B cell (primary cell): Measurements from ENCODE around the gene ATCAY. TPM values are rescaled to one million over a fixed set of nuclear protein-coding genes. Genes with fewer than 3 reads are reported as not detected.

Source experiments
- ATAC-seq: fragments of 200-7000 bp; cut with Tn5 transposase; one replicate; pipeline ENCODE4 v1.10.0; 2021; ENCODE audit warnings: low read depth, mild to moderate bottlenecking, moderate number of reproducible peaks, moderate library complexity
- CTCF ChIA-PET: fragments of 350-600 bp; sonication (Branson Sonifier 250); formaldehyde crosslinking; loops from one replicate; lab custom pipeline; 2021; ENCODE audit warnings: antibody characterized with exemption, inconsistent platforms; lab: Charles Lee
- POLR2A ChIA-PET: fragments of 350-600 bp; sonication (Branson Sonifier 250); formaldehyde crosslinking; loops from one replicate; lab custom pipeline; 2021; ENCODE audit warnings: antibody characterized with exemption; lab: Charles Lee
- DNase-seq: peaks from one replicate; pipeline ENCODE4 v3.0.0; 2013
- H2AFZ ChIP-seq: 2 replicates; pipeline ENCODE4 v1.6.1; 2012; ENCODE audit warnings: mild to moderate bottlenecking, low read depth, low read length; ENCODE audit not compliant: insufficient read depth, poor library complexity, severe bottlenecking
- H3K27ac ChIP-seq, 2 donors: 1 replicate in 1 of 2; 2 replicates in 1 of 2; pipeline ENCODE4 v1.5.1; 2012 to 2013; ENCODE audit warnings: low read length in 2 of 2, mild to moderate bottlenecking in 2 of 2, moderate library complexity in 1 of 2
- H3K27me3 ChIP-seq, 4 experiments: fragments of 200-600 bp in 1 of 4; sonication (generic) in 1 of 4; replicated peaks in 1 of 4; 1 replicate in 2 of 4; 2 replicates in 2 of 4; pipeline versions ENCODE4 v1.6.1 to v1.7.0; 2013 to 2016; ENCODE audit warnings: low read length in 3 of 4, mild to moderate bottlenecking in 2 of 4, mixed read lengths in 1 of 4, moderate library complexity in 1 of 4; ENCODE audit not compliant: insufficient read depth in 4 of 4, control insufficient read depth in 3 of 4; ENCODE audit errors: control extremely low read depth in 1 of 4
- H3K36me3 ChIP-seq, 2 experiments: replicated peaks in 1 of 2; 1 replicate in 1 of 2; 2 replicates in 1 of 2; pipeline versions ENCODE4 v1.6.1 to v1.7.1; 2013; ENCODE audit warnings: low read length in 1 of 2; ENCODE audit not compliant: insufficient read depth in 2 of 2, control insufficient read depth in 1 of 2; ENCODE audit errors: control extremely low read depth in 1 of 2, extremely low read depth in 1 of 2
- H3K4me1 ChIP-seq, 2 donors: fragments of 200-600 bp in 1 of 2; sonication (generic) in 1 of 2; 1 replicate in 1 of 2; 2 replicates in 1 of 2; pipeline versions ENCODE4 v1.5.1 to v1.6.1; 2013 to 2017; ENCODE audit warnings: low read length in 2 of 2; ENCODE audit not compliant: control insufficient read depth in 2 of 2, insufficient read depth in 2 of 2
- H3K4me2 ChIP-seq: replicated peaks from 2 replicates; pipeline ENCODE3; 2012; ENCODE audit warnings: mild to moderate bottlenecking, low read depth, low read length; ENCODE audit not compliant: poor library complexity, severe bottlenecking
- H3K4me3 ChIP-seq, 5 experiments: fragments of 200-600 bp in 1 of 5; sonication (generic) in 1 of 5; 1 replicate in 3 of 5; 2 replicates in 2 of 5; pipeline versions ENCODE4 v1.5.1 to v1.7.0; 2011 to 2016; ENCODE audit warnings: low read length in 4 of 5, mild to moderate bottlenecking in 4 of 5, low read depth in 2 of 5, control low read depth in 1 of 5, moderate library complexity in 1 of 5; ENCODE audit not compliant: insufficient read depth in 1 of 5; ENCODE audit errors: control extremely low read depth in 1 of 5, extremely low read depth in 1 of 5
- H3K79me2 ChIP-seq: fragments of 200-600 bp; sonication (generic); one replicate; pipeline ENCODE4 v1.6.0; 2016; ENCODE audit warnings: low read length; ENCODE audit not compliant: control insufficient read depth, insufficient read depth
- H3K9ac ChIP-seq: fragments of 200-600 bp; sonication (generic); 2 replicates; pipeline ENCODE4 v1.6.1; 2017; ENCODE audit warnings: mild to moderate bottlenecking, low read length, moderate library complexity
- H3K9me3 ChIP-seq, 3 donors: one replicate each; pipeline versions ENCODE4 v1.6.1 to v1.7.1; 2013; ENCODE audit warnings: low read length in 2 of 3; ENCODE audit not compliant: control insufficient read depth in 2 of 3, insufficient read depth in 1 of 3; ENCODE audit errors: control extremely low read depth in 1 of 3
- H4K20me1 ChIP-seq: 2 replicates; pipeline ENCODE4 v1.6.0; 2012; ENCODE audit warnings: mild to moderate bottlenecking, low read length; ENCODE audit not compliant: insufficient read depth, control insufficient read depth, poor library complexity, severe bottlenecking
- H3K27ac Mint-ChIP-seq: one replicate; pipeline ENCODE4 v1.8.0; 2021; ENCODE audit warnings: mixed read lengths
- H3K27me3 Mint-ChIP-seq: one replicate; pipeline ENCODE4 v1.8.0; 2021; ENCODE audit warnings: mixed read lengths
- H3K4me1 Mint-ChIP-seq: one replicate; pipeline ENCODE4 v1.8.0; 2021; ENCODE audit warnings: mixed read lengths
- H3K4me3 Mint-ChIP-seq: one replicate; pipeline ENCODE4 v1.8.0; 2021; ENCODE audit warnings: mixed read lengths
- H3K9me3 Mint-ChIP-seq: one replicate; pipeline ENCODE4 v1.8.0; 2022; ENCODE audit warnings: mixed read lengths; ENCODE audit not compliant: insufficient read depth
- CTCF ChIP-seq: fragments of 200-600 bp; IDR thresholded peaks from one replicate; pipeline ENCODE4 v1.8.0; 2022; ENCODE audit warnings: antibody characterized with exemption, mild to moderate bottlenecking
- EZH2 ChIP-seq: IDR thresholded peaks from 2 replicates; pipeline ENCODE4 v1.6.1; 2012; ENCODE audit warnings: borderline replicate concordance, low read depth, mild to moderate bottlenecking, moderate library complexity, low read length; ENCODE audit not compliant: insufficient read depth, poor library complexity, severe bottlenecking
- WGBS: methylation state at CpG from one replicate; pipeline ENCODE4 v1.1.5; 2013; ENCODE audit warnings: missing lambda C conversion rate; ENCODE audit not compliant: insufficient coverage; 5-methylcytosine and 5-hydroxymethylcytosine counted together
- intact Hi-C: fragments of 100-400 bp; cut with micrococcal nuclease; formaldehyde crosslinking; loops from one replicate; pipeline ENCODE4 v1.10.0; 2022
- polyA plus RNA-seq: library from polyadenylated mRNA; depleted of rRNA; stranded (reverse); fragments of >200 nt; gene quantifications from 2 replicates; pipeline ENCODE4 v1.2.3, GENCODE V29; 2012
- total RNA-seq, 2 donors: library from RNA; stranded (reverse); fragments of 120-200 nt in 1 of 2; gene quantifications; 1 replicate in 1 of 2; 2 replicates in 1 of 2; pipeline versions ENCODE4 v1.2.3 to v1.2.4, GENCODE V29; 2013 to 2022

Gene ATCAY
- total and polyA plus RNA-seq, 2 donors (not counting 1 experiment from before 2014, with no cell fraction given), result not detected

GRCh38 chr19:3850320-3850972, 30.0 kb upstream of the ATCAY start:
- Mint-ChIP-seq H3K27ac (no peak overlapping the region), H3K9me3 (peaks cover 2% of the 10 kb centered on the region), H3K4me1 (peaks cover 12% of the 10 kb centered on the region), H3K27me3 (peaks cover 3% of the 10 kb centered on the region), H3K4me3 (no peak overlapping the region)
- TF ChIP-seq CTCF (no peak), EZH2 (no peak)
- ChIA-PET POLR2A (no interaction called here), CTCF (interaction anchor here (1.0 kb wide), 1 partner anchor 44 kb away, joined by 3 read pairs; no protein-coding TSS in a partner anchor)
- H3K4me3 ChIP-seq, result no peak overlapping the region
- 96% methylated on average over 2 of the region's 6 CpGs for WGBS
- H3K36me3 ChIP-seq, result no peaks in the 10 kb centered on the region
- peaks cover 0 to 18% (median 5%) of the 10 kb centered on the region in 3 donors for H3K9me3 ChIP-seq
- DNase-seq (no peak), ATAC-seq (no peak)
- peaks cover 0 to 8% of the 10 kb centered on the region in 2 donors for H3K4me1 ChIP-seq
- H3K27ac ChIP-seq, result no peak overlapping the region
- no peaks in the 10 kb centered on the region for H3K27me3 ChIP-seq
- no peak overlapping the region for H3K9ac ChIP-seq
- H3K4me2 ChIP-seq, result no peak overlapping the region
- no peak overlapping the region for H2AFZ ChIP-seq
- H4K20me1 ChIP-seq, result no peaks in the 10 kb centered on the region
- H3K79me2 ChIP-seq, result no peaks in the 10 kb centered on the region
- intact Hi-C loops, result no loop called here
